Right lobe of liver (tissue), 6 donors: Measurements from ENCODE around the gene TOMT. TPM values are rescaled to one million over a fixed set of nuclear protein-coding genes. Genes with fewer than 3 reads are reported as not detected.

Experiments
- ATAC-seq, 4 donors: fragments of 200-7000 bp; cut with Tn5 transposase; one replicate each; pipeline ENCODE4 v1.9.1; 2020; ENCODE audit warnings: mild to moderate bottlenecking in 4 of 4, moderate library complexity in 4 of 4
- DNase-seq, 3 donors: peaks; one replicate each; pipeline ENCODE4 v3.0.0-alpha.2; 2020
- H3K27ac ChIP-seq, 3 donors: fragments of 200-600 bp; one replicate each; pipeline ENCODE4 v1.8.0; 2022
- H3K27me3 ChIP-seq, 2 donors: fragments of 200-600 bp; one replicate each; pipeline ENCODE4 v1.8.0; 2022
- H3K36me3 ChIP-seq, 4 donors: fragments of 200-600 bp; sonication (generic) in 1 of 4; one replicate each; pipeline versions ENCODE4 v1.5.1 to v1.8.0; 2017 to 2022; ENCODE audit warnings: control low read depth in 1 of 4
- H3K4me1 ChIP-seq, 4 donors: fragments of 200-600 bp; sonication (generic) in 1 of 4; one replicate each; pipeline versions ENCODE4 v1.5.1 to v1.8.0; 2017 to 2022; ENCODE audit warnings: control low read depth in 1 of 4
- H3K4me3 ChIP-seq, 3 donors: fragments of 200-600 bp; one replicate each; pipeline ENCODE4 v1.8.0; 2022
- H3K9me3 ChIP-seq, 4 donors: fragments of 200-600 bp; sonication (generic) in 1 of 4; one replicate each; pipeline versions ENCODE4 v1.5.1 to v1.8.0; 2017 to 2022; ENCODE audit warnings: control low read depth in 1 of 4
- CTCF ChIP-seq, 4 donors: fragments of 200-600 bp in 3 of 4; fragments of 450-650 bp in 1 of 4; IDR thresholded peaks; one replicate each; pipeline versions ENCODE4 v1.5.1 to v1.8.0; 2016 to 2022; ENCODE audit warnings: antibody characterized with exemption in 4 of 4, mild to moderate bottlenecking in 2 of 4
- POLR2A ChIP-seq: fragments of 450-650 bp; IDR thresholded peaks from one replicate; pipeline ENCODE4 v1.6.1; 2017; ENCODE audit warnings: antibody characterized with exemption, mild to moderate bottlenecking
- WGBS: methylation state at CpG from one replicate; pipeline ENCODE4 v1.1.6; 2018; ENCODE audit warnings: low coverage, low lambda C conversion rate; ENCODE audit not compliant: insufficient coverage; ENCODE audit errors: missing lambda C conversion rate; 5-methylcytosine and 5-hydroxymethylcytosine counted together
- intact Hi-C, 2 donors: fragments of 100-400 bp; cut with DNase I; formaldehyde crosslinking; loops; one replicate each; pipeline versions ENCODE4 v1.11.2 to v1.14.1; 2022
- total RNA-seq, 6 experiments: library from RNA; depleted of rRNA in 2 of 6; stranded (reverse); fragments of >200 nt in 2 of 6; fragmentation: NEBNext Ultra II Directional in 3 of 6; extraction: Animal tissue kit (Norgen Biotek cat#: 25700) in 3 of 6; gene quantifications; one replicate each; pipeline versions ENCODE4 v1.1.0 to v1.2.4, GENCODE V29; 2016 to 2023
- donor health status: DM: no; HTN: yes; CAD: no.
- donor health status: DM: no; HTN: no; CAD: no.
- donor health status: DM: no; HTN: no; CAD: no.
- donor health status: DM: no; HTN: yes; CAD: no.
- donor health status: DM: no; HTN: yes; CAD: no.

TOMT gene
- total RNA-seq, 6 experiments from 2014 or later, result 0.17 to 0.29 TPM; not detected in 4

DNA sequence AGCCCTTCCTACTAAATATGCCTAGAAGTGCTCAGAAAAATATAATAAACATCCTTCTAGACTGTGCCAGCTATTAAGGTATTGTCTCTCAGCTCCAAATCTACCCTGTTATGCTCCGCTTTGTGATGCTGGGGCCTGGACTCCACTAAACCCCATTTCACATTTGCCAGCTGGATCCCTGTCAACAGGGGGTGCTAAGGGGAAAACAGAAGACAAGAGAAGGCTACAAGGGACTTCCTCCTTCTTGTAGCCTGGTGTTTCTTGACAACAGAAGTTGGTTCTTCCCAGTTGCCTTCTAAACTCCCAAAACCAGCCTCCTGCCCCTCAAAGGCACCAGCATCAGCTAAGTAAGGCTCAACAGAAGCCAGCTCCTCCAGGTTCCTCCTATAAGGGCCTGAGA lies 30.6 kb upstream of the TOMT start:
- DNase-seq (no peak), ATAC-seq (peak in 1 of 4 donors; percentile 23)
- peaks cover 0 to 11% (median 3%) of the 10 kb centered on the region in 4 donors for H3K4me1 ChIP-seq
- no peaks in the 10 kb centered on the region for H3K27me3 ChIP-seq
- H3K4me3 ChIP-seq, result no peak overlapping the region
- no peaks in the 10 kb centered on the region for H3K36me3 ChIP-seq
- WGBS, result 100% methylated on average over 1 of the region's 1 CpG
- no peaks in the 10 kb centered on the region for H3K9me3 ChIP-seq
- intact Hi-C loops, result no loop called here
- TF ChIP-seq POLR2A (no peak), CTCF (IDR thresholded peaks at IDR 0.05) (peak in 1 of 4 donors; percentile 4)
- no peak overlapping the region for H3K27ac ChIP-seq

DNA sequence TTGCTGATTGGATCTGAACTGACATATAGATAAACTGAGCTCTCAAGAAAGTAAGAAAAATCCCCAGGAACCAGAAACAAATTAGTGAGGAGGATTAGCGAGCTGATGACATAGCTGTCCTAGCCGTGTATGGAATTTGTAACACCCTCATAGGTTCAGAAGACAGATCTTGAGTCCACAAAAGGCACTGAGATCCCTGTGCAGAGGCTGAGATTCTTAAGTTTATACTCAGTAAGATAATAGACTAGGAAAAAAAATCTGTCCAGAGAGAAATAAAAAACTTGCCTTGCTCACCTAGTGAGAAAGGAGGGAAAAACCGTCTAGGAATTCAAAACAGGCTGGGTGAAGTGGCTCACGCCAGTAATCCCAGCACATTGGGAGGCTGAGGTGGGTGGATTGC lies 30.0 kb upstream of the TOMT start:
- peaks cover 0 to 5% (median 0%) of the 10 kb centered on the region in 4 donors for H3K4me1 ChIP-seq
- 98% methylated on average over 4 of the region's 4 CpGs for WGBS
- H3K27ac ChIP-seq, result no peak overlapping the region
- H3K36me3 ChIP-seq, result no peaks in the 10 kb centered on the region
- no peaks in the 10 kb centered on the region for H3K9me3 ChIP-seq
- ATAC-seq (no peak), DNase-seq (no peak)
- H3K27me3 ChIP-seq, result no peaks in the 10 kb centered on the region
- intact Hi-C loops, result no loop called here
- TF ChIP-seq CTCF (IDR thresholded peaks at IDR 0.05), result no peak
- no peak for TF ChIP-seq POLR2A
- H3K4me3 ChIP-seq, result no peak overlapping the region

DNA sequence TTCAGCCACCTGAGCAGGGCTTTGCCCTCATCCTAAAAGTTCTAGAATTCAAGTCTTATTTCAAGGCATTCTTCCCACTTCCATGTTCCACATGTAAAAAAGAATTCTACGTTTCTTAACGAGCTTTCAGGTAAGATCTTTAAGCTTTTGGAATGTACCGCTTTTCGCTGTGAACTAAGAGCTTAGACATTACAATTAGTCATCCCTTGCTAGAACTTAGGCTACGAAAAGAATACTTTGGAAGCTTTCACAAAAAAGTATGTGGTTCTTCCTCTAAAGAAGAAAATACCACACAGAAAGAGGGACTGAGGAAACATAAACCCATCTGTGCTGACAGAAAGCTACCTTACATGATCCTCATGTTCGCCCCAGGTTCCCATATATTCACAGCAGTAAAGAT lies 27.2 kb upstream of the TOMT start:
- intact Hi-C loops, result no loop called here
- 85% methylated on average over 6 of the region's 6 CpGs for WGBS
- no peak overlapping the region for H3K27ac ChIP-seq
- peaks cover 0 to 10% (median 0%) of the 10 kb centered on the region in 4 donors for H3K4me1 ChIP-seq
- H3K36me3 ChIP-seq, result no peaks in the 10 kb centered on the region
- TF ChIP-seq POLR2A (no peak), CTCF (IDR thresholded peaks at IDR 0.05) (no peak)
- H3K27me3 ChIP-seq, result no peaks in the 10 kb centered on the region
- ATAC-seq (no peak), DNase-seq (no peak)
- H3K4me3 ChIP-seq, result no peak overlapping the region
- H3K9me3 ChIP-seq, result no peaks in the 10 kb centered on the region

- H3K36me3 ChIP-seq, result no peaks in the 10 kb centered on the region
- no peak for TF ChIP-seq CTCF (IDR thresholded peaks at IDR 0.05)
- TF ChIP-seq POLR2A, result no peak
- 0% methylated on average over 13 of the region's 16 CpGs for WGBS
- H3K9me3 ChIP-seq, result no peaks in the 10 kb centered on the region
- DNase-seq (no peak), ATAC-seq (peak; percentile 30 to 62 (median 56))
- H3K27me3 ChIP-seq, result no peaks in the 10 kb centered on the region
- H3K27ac ChIP-seq, result peak overlapping the region; percentile 81 to 86 (median 82)
- H3K4me1 ChIP-seq, result peaks cover 0 to 10% (median 0%) of the 10 kb centered on the region in 4 donors
- intact Hi-C loops, result no loop called here
- H3K4me3 ChIP-seq, result peak overlapping the region; percentile 72 to 74 (median 72)
These were observed 25.9 kb upstream of the TOMT start for GRCh38 chr11:72079819-72080325.
